ENCODE results near the gene SRI. TPM values are rescaled to one million over a fixed set of nuclear protein-coding genes. Genes with fewer than 3 reads are reported as not detected.
"Not testable (repeated sequence)": the region's sequence is repeated elsewhere in the genome, so short reads cannot be mapped to it uniquely, and the experiment has no call there.

SRI gene
- polyA plus RNA-seq, 1 donor: 79.2 TPM

DNA sequence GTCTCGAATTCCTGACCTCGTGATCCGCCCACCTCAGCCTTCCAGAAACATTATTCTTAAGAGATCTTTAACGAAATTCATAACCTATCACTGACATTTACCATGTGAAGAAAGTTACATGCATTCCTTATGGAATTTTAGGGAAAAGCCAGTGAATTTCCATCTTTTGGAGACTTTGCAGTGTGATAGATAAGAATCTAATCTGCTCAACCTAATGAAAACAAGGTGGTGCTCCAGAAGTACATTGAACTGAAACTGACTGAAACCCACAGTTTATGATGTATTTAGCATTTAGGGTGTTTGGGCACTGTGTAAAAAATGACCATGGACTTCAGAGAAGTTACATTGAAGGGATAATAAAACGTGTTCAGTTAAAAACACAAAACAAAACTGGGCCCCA, 43.6 kb downstream of the SRI start:
- DNase-seq (ENCODE audit: low read depth): no peak

DNA sequence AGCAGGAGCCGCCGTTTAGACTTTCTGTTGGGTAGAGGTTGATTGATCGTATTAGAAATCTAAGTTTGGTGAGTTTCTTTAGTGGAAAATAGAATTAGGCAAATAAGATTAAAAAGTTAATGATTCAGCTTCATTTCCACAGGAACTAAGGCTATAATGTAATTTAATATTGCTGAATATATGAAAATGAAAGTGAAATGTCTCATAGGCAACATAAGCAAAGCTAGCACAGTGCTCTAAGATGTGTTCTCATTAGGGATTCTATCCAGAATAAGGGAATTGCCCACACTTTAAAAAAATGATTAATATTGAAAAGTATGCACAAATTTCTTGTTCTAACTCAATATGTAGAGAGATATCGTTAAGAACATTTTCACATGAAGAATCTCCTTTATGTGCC, 47.0 kb downstream of the SRI start:
- no peak for DNase-seq (ENCODE audit: low read depth)

DNA sequence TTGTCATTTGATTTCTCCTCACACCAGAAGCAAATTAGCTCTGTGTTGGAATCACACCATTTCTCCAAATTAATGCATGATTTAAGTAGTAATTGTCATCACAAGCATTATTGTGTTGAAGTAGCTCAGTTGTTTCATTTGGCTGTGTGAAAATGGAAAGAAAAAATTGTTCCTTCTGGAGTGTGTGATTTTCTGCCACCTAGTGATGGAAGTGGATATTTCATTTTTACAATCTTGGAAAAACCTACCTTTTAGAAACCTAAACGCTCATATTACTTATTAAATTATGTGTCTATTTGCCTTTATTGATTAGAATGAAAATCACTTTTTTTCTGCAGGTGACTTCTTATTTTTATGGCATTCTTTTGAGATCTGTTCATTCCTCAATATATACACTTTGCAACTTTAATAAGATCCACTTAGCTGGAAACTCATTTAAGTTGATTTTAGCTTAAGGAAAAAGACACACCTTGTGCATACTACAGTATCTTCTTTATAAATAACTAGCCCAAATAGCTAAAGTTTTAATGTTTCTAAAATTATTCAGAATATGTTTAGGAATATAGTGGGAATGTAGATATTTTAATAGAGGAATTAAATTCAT, 50.0 kb downstream of the SRI start:
- peak; percentile 26 for DNase-seq (ENCODE audit: low read depth)

DNA sequence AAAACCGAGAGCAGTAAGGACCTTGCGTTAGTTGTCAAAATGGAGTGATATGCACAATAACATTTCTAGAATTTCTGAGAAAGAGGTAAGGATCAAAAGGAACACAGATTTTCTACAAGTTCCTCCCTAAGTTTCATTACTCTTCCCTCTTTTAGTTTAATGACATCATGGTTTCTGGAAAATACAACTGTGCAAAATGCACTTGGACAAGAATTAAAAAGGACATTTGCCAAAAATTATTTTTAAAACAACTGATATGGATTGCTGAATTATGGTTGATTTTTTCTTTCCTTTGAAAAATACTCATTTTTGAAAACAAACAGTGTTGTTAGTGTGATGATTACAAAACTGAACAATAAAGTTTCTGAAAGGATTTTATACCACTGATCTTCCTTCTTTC, 52.1 kb downstream of the SRI start:
- DNase-seq (ENCODE audit: low read depth): no peak

DNA sequence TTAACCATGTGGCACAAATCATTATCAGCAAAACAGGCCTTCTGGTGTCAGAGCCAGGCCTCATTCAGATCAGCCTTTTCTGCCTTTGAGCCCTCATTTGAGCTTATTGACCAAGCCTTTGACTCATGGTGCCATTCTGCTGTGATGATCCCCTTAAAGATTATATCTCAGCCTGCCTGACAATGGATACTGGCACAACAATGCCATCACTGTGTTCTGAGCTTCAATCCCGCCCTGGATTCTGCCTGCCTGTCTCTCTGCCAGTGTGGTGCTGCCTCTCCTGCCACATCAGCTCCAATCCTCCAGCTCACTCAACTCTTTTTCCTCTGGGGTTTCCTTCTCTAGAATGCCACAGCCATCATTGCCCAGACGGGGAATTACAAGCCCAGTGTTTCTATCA, 52.6 kb downstream of the SRI start:
- no peak for DNase-seq (ENCODE audit: low read depth)

DNA sequence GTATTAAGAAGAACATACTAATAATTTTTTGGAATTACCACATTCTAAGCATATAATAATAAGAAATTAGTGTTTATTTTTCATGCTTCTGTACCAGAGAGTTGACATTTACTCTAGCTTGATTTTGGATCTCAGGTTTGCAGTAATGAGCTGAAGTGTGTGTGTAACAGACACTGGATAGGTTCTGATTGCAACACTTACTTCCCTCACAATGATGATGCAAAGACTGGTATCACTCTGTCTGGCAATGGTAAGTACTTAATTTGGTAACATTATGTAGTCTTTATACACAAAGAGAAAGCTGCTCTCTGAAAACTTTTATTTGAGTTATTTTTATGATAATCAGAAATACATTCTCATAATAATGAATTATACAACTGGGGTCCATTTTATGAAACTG, 54.1 kb downstream of the SRI start:
- DNase-seq (ENCODE audit: low read depth): no peak

DNA sequence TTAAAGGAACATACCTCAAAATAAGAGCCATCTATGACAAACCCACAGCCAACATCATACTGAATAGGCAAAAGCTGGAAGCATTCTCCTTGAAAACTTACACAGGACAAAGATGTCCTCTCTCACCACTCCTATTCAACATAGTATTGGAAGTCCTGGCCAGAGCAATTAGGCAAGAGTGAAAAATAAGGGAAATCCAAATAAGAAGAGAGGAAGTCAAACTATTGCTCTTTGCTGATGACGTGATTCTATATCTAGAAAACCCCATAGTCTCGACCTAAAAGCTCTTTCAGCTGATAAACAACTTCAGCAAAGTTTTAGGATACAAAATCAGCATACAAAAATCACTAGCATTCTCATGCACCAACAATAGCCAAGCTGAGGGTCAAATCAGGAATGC, 60.1 kb downstream of the SRI start:
- DNase-seq (ENCODE audit: low read depth): not testable (repeated sequence)

DNA sequence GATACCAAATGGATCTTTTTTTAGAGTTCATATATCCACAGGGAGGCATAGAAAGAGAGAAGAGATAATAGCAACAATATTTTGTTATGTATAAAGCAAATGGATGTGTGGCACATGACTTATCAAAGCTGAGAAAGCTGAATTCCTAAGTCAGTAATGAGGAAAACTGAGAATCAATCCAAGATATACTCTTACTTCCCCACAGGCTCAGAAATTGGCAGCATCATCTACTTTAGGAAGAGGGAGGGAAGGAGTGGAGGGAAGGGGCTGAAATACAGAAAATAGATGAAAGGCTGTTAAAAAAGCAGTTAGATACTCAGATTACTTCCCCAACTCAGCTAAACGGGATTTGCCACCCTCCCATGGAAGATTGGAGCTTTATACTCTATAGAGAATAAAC, 63.5 kb downstream of the SRI start:
- no peak for DNase-seq (ENCODE audit: low read depth)

DNA sequence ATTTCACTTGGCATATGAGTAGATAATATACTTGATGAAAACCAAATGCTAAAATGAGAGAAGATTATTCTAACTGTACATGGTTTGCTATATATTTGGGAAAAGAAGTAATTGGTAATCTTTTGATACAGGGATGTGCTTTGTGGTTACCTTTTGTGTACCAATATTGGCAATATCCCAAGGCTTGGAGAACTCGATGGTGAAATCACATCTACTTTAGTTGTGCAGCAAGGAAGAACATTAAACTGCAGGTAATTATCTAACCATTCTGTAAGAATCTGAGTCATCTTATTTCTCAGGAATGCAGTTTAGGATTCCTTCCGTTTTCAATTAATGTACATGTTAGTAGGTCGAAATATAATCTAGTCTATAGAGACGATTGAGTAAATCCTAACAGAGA, 64.1 kb downstream of the SRI start:
- no peak for DNase-seq (ENCODE audit: low read depth)

Other genes starting within 250 kb of the SRI start
- gene STEAP4, start 86.9 kb upstream of the SRI start, polyA plus RNA-seq (ENCODE audit: insufficient read length): 3.5 TPM